Measurements from ENCODE around the gene MRNIP.

MRNIP gene

GRCh38 chr5:179839328-179840256, 19.0 kb downstream of the MRNIP start:
- TF ChIP-seq, protein P1, sequence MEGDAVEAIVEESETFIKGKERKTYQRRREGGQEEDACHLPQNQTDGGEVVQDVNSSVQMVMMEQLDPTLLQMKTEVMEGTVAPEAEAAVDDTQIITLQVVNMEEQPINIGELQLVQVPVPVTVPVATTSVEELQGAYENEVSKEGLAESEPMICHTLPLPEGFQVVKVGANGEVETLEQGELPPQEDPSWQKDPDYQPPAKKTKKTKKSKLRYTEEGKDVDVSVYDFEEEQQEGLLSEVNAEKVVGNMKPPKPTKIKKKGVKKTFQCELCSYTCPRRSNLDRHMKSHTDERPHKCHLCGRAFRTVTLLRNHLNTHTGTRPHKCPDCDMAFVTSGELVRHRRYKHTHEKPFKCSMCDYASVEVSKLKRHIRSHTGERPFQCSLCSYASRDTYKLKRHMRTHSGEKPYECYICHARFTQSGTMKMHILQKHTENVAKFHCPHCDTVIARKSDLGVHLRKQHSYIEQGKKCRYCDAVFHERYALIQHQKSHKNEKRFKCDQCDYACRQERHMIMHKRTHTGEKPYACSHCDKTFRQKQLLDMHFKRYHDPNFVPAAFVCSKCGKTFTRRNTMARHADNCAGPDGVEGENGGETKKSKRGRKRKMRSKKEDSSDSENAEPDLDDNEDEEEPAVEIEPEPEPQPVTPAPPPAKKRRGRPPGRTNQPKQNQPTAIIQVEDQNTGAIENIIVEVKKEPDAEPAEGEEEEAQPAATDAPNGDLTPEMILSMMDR (IDR thresholded peaks at IDR 0.05), result no peak

DNA sequence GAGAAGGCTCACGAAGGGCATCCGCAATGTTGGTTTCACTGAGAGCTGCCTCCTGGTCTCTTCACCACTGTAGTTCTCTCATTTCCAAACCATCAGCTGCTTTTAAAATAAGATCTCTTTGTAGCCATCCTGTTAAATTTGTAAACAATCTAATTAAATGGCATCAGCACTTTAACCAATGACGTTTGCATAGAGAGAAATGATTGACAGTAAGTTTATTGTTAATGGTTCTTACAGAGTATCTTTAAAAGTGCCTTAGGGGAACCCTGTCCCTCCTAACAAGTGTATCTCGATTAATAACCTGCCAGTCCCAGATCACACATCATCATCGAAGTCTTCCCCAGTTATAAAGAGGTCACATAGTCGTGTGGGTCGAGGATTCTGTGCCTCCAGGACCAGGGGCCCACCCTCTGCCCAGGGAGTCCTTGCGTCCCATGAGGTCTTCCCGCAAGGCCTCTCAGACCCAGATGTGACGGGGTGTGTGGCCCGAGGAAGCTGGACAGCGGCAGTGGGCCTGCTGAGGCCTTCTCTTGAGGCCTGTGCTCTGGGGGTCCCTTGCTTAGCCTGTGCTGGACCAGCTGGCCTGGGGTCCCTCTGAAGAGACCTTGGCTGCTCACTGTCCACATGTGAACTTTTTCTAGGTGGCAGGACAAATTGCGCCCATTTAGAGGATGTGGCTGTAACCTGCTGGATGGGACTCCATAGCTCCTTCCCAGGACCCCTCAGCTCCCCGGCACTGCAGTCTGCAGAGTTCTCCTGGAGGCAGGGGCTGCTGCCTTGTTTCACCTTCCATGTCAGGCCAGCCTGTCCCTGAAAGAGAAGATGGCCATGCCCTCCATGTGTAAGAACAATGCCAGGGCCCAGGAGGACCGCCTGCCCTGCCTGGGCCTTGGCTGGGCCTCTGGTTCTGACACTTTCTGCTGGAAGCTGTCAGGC, 21.3 kb downstream of the MRNIP start:
- TF ChIP-seq, protein P1 (IDR thresholded peaks at IDR 0.05), result no peak

DNA sequence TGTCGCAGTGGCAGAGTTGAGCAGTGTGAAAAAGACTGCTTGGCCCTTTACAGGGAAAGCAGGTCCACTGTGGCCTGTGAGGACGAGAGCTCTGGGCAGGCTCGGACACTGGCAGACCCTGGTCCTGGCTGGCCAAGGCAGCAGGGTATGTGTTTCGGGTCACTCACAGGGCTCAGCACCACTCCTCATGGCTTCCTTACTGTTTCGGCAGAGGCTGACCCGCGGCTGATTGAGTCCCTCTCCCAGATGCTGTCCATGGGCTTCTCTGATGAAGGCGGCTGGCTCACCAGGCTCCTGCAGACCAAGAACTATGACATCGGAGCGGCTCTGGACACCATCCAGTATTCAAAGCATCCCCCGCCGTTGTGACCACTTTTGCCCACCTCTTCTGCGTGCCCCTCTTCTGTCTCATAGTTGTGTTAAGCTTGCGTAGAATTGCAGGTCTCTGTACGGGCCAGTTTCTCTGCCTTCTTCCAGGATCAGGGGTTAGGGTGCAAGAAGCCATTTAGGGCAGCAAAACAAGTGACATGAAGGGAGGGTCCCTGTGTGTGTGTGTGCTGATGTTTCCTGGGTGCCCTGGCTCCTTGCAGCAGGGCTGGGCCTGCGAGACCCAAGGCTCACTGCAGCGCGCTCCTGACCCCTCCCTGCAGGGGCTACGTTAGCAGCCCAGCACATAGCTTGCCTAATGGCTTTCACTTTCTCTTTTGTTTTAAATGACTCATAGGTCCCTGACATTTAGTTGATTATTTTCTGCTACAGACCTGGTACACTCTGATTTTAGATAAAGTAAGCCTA, 22.2 kb downstream of the MRNIP start:
- TF ChIP-seq, protein P1 (IDR thresholded peaks at IDR 0.05), result no peak

- TF ChIP-seq, protein P1 (IDR thresholded peaks at IDR 0.05), result no peak
These were observed 24.5 kb downstream of the MRNIP start for GRCh38 chr5:179834120-179834519.

GRCh38 chr5:179833709-179834070, 24.9 kb downstream of the MRNIP start:
- TF ChIP-seq, protein P1 (IDR thresholded peaks at IDR 0.05), result no peak

DNA sequence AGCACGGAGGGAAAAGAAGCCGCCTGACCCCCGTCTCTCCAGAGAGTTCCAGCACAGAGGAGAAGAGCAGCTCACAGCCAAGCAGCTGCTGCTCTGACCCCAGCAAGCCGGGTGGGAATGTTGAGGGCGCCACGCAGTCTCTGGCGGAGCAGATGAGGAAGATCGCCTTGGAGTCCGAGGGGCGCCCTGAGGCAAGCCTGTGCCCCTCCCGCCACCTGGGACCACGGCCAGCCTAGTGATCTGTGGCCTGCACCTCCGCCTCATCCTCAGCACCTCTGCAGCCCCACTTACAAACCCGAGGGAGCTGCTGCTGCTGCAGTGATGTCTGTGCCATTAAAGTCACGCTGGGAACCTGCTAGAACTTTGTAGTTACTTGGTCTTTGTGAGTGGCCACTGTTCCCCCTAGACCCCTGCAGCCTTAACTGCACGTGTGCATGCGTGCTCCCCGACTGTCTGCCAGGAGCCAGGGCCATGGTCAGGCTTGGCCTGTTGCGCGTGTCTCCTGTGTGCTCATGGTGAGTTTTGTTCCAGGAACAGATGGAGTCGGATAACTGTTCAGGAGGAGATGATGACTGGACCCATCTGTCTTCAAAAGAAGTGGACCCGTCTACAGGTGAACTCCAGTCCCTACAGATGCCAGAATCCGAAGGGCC, 25.4 kb downstream of the MRNIP start:
- TF ChIP-seq, protein P1 (IDR thresholded peaks at IDR 0.05), result no peak
